Posterior vena cava (tissue), 2 donors: Measurements from ENCODE around the gene GPR137. TPM values are rescaled to one million over a fixed set of nuclear protein-coding genes. Genes with fewer than 3 reads are reported as not detected.
A peak's percentile ranks its signal among the peaks of the same experiment; 100 is the strongest.

Source experiments
- DNase-seq: peaks from one replicate; pipeline ENCODE4 v3.0.0-alpha.2; 2020; ENCODE audit warnings: low spot score
- intact Hi-C, 2 donors: fragments of 100-400 bp; cut with DNase I; formaldehyde crosslinking; loops; one replicate each; pipeline versions ENCODE4 v1.14.1 to v1.14.2; 2022 to 2023
- total RNA-seq, 2 donors: library from RNA; stranded (reverse); fragmentation: NEBNext Ultra II Directional; extraction: Animal tissue kit (Norgen Biotek cat#: 25700); gene quantifications; one replicate each; pipeline ENCODE4 v1.2.1, GENCODE V29; 2021
- donor health status: DM: yes; HTN: yes; CAD: no.
- donor health status: DM: yes; HTN: yes; CAD: no.

GPR137 gene
- total RNA-seq, 2 donors from 2014 or later: 23.2 to 27.5 TPM

DNA sequence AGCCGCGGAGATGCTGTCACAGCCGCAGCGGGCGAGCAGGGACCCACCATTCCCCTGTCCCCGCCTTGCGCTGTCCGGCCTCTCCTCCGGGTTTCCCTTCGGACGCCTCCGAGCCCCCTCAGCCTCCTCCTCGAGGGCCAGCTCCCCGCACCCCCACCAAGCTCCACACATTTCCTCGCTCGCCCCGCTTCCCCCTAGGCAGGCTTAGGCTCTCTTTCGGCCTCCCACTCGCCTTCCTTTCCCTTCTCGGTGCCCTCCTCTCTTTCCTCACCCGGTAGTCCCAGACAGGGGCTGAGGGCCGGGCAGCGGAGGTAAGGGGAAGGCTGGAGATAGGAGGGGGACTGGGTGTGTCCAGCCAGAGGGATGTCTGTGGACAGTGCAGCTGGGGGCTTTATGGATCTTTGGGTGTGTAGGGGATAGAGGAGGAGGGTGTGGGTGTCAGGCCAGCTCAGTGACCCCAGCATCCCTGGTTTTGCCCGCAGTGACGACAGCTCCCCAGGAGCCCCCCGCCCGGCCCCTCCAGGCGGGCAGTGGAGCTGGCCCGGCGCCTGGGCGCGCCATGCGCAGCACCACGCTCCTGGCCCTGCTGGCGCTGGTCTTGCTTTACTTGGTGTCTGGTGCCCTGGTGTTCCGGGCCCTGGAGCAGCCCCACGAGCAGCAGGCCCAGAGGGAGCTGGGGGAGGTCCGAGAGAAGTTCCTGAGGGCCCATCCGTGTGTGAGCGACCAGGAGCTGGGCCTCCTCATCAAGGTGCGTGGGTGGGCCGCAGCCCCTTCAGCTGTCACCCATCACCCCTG is 7.0 kb downstream of the GPR137 start:
- intact Hi-C loops: loop anchor here in 1 of 2 donors (10.0 kb wide), 1 partner anchor 88 kb away; the partner anchor contains the start of gene FERMT3
- DNase-seq: no peak

DNA sequence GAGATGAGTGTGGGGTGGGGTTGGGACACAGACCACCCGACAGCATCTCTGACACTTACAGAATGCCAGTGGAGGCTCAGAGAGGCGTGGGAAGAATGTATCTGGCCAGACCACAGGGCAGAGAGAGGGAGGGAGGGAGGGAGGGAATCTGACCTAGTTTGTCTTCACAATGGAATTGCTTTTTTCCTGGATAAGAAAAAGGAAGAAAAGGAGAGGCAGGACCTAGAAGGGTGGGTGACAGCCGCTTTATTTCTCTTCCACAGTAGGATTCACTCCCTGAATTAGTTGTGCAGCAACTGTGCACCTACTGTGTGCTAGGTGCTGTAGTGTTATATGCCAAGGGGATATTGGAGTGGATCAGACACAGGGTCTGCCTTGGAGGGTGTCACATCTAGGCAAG is 9.1 kb downstream of the GPR137 start:
- intact Hi-C loops: loop anchor here in 1 of 2 donors (10.0 kb wide), 1 partner anchor 90 kb away; the partner anchor contains the start of gene FERMT3
- no peak for DNase-seq

DNA sequence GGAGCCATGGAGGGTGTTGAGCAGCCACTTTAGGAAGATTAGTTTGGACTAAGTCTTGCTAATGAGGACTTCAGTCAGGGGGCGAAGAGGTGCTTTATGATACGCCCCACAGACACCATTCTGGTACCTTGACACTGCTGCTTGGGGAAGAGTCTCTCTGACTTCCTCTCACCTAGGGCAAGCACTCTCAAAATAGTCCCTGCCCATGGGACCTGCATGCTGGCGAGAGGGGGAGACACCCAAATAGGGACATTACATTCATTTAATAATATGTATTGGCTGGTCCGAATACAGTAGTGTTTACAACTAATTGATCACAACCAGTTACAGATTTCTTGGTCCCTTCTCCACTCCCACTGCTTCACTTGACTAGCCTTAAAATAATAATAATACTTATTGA is 10.1 kb downstream of the GPR137 start:
- DNase-seq: no peak
- intact Hi-C loops: loop anchor here in 1 of 2 donors (10.0 kb wide), 1 partner anchor 91 kb away; the partner anchor contains the start of gene FERMT3

DNA sequence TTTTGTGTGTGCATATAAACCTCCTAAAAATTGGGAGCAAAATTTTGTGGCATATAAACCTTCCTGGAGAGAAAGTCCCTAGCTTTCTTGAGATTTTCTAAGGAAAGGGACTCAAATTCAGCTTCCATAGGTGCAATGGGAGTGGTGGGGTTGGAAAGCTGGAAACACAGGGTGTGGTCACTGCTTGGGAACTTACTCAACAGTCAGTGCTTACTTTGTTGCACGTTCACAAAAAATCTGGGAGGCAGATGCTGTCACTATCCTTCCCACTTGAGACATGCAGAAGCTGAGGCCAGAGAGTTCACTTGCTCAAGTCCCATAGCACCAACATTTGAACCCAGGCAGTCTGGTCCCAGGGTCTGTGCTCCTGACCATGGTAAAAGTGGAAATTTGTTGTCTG is 10.6 kb downstream of the GPR137 start:
- intact Hi-C loops: loop anchor here in 1 of 2 donors (10.0 kb wide), 1 partner anchor 91 kb away; the partner anchor contains the start of gene FERMT3
- no peak for DNase-seq

DNA sequence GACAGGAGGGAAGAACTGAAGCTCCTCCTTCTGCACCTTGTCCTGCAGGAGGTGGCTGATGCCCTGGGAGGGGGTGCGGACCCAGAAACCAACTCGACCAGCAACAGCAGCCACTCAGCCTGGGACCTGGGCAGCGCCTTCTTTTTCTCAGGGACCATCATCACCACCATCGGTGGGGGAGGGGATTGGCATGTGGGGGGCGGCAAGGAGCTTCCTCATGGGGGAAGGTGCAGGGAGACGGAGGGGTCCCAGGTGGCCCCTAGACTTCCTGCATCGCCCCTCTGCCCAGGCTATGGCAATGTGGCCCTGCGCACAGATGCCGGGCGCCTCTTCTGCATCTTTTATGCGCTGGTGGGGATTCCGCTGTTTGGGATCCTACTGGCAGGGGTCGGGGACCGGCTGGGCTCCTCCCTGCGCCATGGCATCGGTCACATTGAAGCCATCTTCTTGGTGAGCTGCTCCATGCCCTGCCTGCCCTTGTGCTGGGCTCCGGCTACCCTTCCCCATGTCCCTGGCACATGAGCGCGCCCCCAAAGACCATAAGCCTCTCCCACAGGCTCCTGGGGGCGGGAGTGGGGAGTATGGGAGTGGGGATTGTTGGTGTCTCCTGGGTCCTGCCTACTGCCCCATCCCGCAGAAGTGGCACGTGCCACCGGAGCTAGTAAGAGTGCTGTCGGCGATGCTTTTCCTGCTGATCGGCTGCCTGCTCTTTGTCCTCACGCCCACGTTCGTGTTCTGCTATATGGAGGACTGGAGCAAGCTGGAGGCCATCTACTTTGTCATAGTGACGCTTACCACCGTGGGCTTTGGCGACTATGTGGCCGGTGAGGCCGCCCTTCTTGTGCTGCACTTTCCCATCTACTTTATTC is 11.4 kb downstream of the GPR137 start:
- intact Hi-C loops: loop anchor here in 1 of 2 donors (10.0 kb wide), 1 partner anchor 92 kb away; the partner anchor contains the start of gene FERMT3
- DNase-seq: peak; percentile 67

DNA sequence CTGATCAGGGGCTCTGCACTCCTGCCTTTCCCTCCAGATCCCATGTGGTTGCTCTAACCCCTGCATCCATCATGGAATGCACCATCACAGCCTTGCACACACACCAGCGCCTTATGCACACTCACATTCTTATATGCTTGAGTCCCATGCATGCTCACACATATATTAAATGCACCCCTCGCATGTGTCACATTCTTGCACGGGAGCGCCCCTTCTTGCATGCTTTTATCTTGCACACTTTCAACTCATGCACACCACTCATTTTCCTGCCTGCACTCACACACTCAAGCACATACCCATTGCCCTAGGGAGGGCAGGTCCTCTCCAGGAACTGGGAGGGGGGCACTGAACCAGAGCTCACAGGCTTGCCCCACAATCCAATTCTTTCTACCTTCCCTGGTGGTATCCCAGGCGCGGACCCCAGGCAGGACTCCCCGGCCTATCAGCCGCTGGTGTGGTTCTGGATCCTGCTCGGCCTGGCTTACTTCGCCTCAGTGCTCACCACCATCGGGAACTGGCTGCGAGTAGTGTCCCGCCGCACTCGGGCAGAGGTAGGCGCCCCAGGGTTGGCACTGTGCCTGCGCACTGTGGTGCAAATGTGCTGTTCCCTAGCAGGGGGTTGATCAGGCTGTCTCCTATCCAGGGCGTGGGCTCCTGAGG is 12.2 kb downstream of the GPR137 start:
- peak; percentile 71 for DNase-seq
- intact Hi-C loops: loop anchor here in 1 of 2 donors (10.0 kb wide), 1 partner anchor 93 kb away; the partner anchor contains the start of gene FERMT3

DNA sequence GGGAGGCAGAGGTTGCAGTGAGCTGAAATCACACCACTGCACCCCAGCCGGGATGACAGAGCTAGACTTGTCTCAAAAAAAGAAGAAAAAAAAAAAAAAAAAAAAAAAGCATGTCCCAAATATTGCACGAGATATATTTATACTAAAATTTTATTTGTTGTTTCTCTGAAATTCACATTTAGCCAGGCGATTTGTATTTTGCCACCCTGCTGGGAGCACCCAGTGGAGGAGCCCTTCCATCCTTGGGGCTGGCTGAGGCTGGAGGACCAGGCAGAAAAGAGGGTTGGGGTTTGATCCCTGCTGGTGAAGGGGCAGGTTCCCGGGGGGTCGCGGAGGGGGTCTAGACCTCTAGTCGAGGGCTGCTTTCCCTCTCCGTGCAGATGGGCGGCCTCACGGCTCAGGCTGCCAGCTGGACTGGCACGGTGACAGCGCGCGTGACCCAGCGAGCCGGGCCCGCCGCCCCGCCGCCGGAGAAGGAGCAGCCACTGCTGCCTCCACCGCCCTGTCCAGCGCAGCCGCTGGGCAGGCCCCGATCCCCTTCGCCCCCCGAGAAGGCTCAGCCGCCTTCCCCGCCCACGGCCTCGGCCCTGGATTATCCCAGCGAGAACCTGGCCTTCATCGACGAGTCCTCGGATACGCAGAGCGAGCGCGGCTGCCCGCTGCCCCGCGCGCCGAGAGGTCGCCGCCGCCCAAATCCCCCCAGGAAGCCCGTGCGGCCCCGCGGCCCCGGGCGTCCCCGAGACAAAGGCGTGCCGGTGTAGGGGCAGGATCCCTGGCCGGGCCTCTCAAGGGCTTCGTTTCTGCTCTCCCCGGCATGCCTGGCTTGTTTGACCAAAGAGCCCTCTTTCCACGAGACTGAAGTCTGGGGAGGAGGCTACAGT is 13.6 kb downstream of the GPR137 start:
- DNase-seq: peak; percentile 87
- intact Hi-C loops: loop anchor here in 1 of 2 donors (10.0 kb wide), 1 partner anchor 94 kb away; the partner anchor contains the start of gene FERMT3

DNA sequence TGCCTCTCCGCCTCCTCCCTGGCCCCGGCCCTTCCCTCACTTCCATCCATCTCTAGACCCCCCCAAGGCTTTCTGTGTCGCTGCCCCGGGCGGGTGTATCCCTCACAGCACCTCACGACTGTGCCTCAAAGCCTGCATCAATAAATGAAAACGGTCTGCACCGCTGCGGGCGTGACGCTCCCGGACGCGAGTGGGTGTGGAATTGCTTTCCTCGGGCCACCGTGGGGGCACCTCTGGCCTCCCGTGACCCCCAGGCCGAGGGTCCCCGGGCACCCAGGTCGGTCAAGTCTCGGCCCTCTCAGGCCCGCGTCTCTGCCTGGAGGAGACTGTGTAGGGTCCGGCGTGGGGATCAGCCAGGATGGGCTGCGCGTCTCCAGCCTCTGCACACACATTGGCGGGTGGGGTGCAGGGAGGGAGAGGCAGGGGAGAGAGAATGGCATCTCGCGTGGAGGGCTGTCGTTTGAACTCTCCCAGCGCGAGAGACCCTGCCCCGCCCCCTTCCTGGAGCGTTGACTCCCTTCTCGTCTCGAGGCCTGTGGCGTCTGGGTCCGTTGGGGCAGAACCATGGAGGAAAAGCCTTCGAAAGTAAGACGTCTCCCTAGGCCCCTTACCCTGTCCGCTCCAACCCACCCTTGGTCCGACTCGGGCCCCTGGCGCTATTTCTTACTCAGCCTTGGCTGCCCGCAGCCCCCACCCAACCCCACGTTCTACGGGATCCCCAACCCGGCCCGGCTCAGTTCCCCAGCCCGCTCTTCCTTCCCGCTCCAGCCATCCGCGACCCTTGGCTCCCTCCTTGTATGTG is 14.4 kb downstream of the GPR137 start, which contains the start of gene CATSPERZ:
Gene CATSPERZ, plus strand, starts transcription at position 512 of the 802 bp plus-strand sequence. Its CDS starts 53 bp downstream, at position 565.
- intact Hi-C loops: loop anchor here (5.0 to 10.0 kb wide), 3 partner anchors 55 to 95 kb away; partner anchors contain the start of genes FERMT3 (in 2 of the 2), FKBP2 (in 1 of the 2) and PPP1R14B (in 1 of the 2)
- peak; percentile 84 for DNase-seq

DNA sequence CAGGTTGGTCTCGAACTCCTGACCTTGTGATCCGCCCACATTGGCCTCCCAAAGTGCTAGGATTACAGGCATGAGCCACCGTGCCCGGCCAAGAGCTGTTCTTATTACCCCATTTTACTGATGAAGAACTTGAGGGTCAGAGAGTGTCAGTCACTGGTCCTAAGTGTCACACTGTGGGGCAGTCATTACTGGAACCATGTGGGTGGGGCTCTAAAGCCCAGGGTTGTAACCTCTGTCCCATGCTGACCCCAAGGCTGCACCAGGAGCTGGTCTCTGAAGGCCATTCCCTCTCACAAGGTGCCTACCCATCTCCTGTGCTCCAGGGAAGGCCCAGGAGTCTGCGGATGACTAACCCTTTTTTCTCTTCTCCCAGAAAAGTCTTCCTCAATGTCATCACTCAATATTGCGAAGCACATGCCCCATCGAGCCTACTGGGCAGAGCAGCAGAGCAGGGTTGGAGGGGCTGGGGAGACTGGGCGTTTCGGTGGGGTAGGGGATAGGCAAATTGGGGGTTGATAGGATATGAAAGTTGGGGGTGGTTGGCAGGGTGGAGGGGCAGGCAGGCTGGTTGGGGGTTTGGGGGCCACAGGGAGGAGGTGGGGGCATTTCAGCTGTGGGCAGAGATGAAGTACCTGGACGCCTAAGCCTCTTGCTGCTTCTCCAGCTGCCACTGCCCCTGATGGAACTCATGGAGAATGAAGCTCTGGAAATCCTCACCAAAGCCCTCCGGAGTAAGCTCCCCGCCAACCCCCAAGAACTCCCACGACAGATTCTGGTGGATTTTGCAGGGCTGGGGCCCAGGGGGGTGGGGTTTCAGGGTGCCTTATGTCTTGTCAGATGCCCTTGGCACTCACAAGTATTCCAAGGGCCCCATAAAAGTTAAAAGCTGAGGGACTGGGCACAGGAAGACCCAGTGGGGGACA is 17.7 kb downstream of the GPR137 start:
- peak; percentile 70 for DNase-seq
- intact Hi-C loops: loop anchor here (5.0 to 10.0 kb wide), 2 partner anchors 59 to 96 kb away; partner anchors contain the start of genes FERMT3 (in 1 of the 2), FKBP2 (in 1 of the 2) and PPP1R14B (in 1 of the 2)

DNA sequence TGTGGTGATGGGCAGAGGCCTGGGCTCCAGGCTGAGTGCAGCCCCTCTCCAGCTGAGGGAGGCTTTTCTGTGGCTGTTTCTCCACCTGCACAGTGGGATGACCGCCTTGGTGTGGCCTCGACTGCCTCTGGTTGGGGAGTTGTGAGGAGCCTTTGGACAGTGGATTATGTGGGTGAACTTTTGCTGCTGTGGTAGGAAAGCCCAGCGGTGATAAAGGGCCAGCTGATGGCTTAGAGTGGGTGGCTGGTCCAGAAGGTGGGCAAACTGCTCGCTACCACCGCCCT is 18.3 kb downstream of the GPR137 start:
- intact Hi-C loops: loop anchor here (5.0 to 10.0 kb wide), 2 partner anchors 59 to 97 kb away; partner anchors contain the start of genes FERMT3 (in 1 of the 2), FKBP2 (in 1 of the 2) and PPP1R14B (in 1 of the 2)
- peak; percentile 78 for DNase-seq

DNA sequence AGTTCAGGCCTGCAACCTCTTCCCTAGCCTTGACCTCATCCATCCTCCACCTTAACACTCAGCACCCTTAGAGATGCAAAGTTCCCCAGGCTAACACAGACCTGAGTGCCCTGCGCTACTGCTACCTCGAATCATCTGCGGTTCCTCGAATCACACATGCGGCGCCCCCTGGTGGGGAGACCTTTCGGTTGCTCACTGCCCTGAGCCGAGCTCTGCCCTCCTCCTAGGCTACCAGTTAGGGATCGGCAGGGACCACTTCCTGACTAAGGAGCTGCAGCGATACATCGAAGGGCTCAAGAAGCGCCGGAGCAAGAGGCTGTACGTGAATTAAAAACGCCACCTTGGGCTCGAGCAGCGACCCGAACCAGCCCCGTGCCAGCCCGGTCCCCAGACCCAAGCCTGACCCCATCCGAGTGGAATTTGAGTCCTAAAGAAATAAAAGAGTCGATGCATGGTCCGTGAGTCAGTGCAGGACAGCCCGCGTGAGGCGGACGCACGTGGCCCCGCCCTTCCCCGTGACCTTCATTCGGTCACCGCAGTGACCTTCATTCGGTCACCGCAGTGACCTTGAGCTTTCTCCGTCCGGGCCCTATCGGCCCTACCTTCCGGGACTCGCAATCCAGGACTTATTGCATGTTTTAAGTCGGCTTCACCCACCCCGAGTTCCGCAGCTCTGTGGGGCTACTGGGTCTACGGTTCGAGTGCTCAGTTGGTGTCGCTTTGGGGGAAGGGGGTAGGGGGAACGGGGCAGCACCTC is 18.8 kb downstream of the GPR137 start:
- intact Hi-C loops: loop anchor here (5.0 to 10.0 kb wide), 2 partner anchors 60 to 97 kb away; partner anchors contain the start of genes FERMT3 (in 1 of the 2), FKBP2 (in 1 of the 2) and PPP1R14B (in 1 of the 2)
- DNase-seq: peak; percentile 98

DNA sequence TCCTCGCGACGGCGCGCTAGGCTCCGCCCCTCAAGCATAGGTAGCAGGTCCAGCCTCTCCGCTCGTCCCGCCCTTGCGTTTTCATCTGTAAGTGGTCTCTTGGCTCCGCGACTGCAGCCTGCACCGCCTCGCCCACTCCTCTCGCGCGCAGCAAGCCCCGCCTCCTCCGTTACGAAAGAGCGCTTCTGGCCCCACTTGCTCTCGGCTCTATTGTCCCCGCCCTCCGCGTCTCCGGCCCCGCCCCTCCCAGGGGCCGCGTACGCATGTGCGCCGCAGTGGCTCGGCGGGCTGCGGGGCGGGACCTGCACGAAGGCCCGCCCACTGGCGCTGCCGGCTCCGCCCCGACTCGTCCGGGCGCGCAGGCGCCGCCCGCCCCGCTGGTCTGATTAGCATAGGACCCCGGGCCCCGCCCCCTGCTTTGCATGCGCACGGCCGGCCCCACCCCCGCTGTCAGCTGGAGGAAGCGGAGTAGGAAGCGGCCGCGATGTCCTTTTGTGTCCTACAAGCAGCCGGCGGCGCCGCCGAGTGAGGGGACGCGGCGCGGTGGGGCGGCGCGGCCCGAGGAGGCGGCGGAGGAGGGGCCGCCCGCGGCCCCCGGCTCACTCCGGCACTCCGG is 19.5 kb downstream of the GPR137 start, which contains the start of gene ESRRA:
Gene ESRRA, plus strand, starts transcription at position 450 of the 616 bp plus-strand sequence. CDS start 1,656 bp downstream, outside the sequence.
- intact Hi-C loops: loop anchor here in 1 of 2 donors (10.0 kb wide), 1 partner anchor 60 kb away; the partner anchor contains the start of genes FKBP2 and PPP1R14B
- DNase-seq: peak; percentile 100

DNA sequence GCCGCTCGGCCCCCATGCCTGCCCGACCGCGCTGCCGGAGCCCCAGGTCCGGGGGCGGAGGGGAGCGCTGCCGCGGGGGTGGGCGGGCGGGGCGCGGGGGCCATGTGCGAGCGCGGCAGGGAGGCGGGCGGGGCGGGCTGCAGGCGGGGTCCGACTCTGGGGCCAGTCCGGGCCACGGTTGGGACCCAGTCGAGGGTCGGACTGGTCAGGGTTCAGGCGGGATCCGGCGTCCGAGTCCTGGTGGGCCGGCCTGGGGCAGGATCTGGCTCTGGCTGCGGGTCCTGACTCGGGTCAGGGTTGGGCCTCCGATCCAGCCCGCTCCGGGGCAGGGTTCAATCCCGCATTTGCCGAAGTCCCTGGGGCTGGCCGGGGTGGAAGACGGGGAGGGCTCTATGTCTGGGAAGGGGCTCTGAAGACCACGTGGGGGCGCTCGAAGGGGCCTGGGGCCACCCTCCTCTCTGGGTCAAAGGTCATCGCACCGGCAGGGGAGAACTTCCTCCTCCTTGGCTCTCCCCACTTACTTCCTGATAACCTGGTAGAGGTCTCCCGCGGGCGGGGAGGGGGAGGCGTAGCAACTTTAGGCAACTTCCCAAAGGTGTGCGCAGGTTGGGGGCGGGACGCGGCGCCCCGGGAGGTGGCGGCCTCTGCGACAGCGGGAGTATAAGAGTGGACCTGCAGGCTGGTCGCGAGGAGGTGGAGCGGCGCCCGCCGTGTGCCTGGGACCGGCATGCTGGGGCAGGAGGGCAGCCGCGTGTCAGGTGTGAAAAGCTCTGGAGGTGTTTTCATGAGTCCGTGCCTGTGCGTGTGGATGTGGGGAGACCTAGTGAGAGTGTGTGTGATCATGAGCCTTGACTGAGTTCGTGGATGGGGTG is 20.3 kb downstream of the GPR137 start:
- intact Hi-C loops: loop anchor here in 1 of 2 donors (10.0 kb wide), 1 partner anchor 61 kb away; the partner anchor contains the start of genes FKBP2 and PPP1R14B
- DNase-seq: peak; percentile 90
